Keratinocyte (primary cell): ENCODE measurements around the gene IRAK2. TPM values are rescaled to one million over a fixed set of nuclear protein-coding genes. Genes with fewer than 3 reads are reported as not detected.

Source experiments
- DNase-seq: peaks from one replicate; pipeline ENCODE4 v3.0.0-alpha.2; 2011; ENCODE audit warnings: low read depth, missing footprints, low spot score
- FAIRE-seq: peaks from 2 replicates; lab custom pipeline; 2011; peaks lifted over from hg19 to GRCh38; lab: Jason Lieb, UNC
- H2AFZ ChIP-seq: 2 replicates; pipeline ENCODE4 v1.6.0; 2012; ENCODE audit warnings: low read length, control low read depth, inconsistent platforms; ENCODE audit not compliant: control insufficient read depth
- H3K27ac ChIP-seq: 2 replicates; pipeline ENCODE4 v1.5.1; 2011; ENCODE audit warnings: low read length; ENCODE audit not compliant: control insufficient read depth, insufficient read depth
- H3K27me3 ChIP-seq: 3 replicates; pipeline ENCODE4 v1.6.0; 2011; ENCODE audit warnings: low read length; ENCODE audit not compliant: control insufficient read depth, insufficient read depth; ENCODE audit errors: extremely low read depth
- H3K36me3 ChIP-seq, 2 experiments: 2 replicates in 1 of 2; 3 replicates in 1 of 2; pipeline ENCODE4 v1.5.1; 2011; ENCODE audit warnings: low read length in 2 of 2, mild to moderate bottlenecking in 1 of 2; ENCODE audit not compliant: control insufficient read depth in 2 of 2, insufficient read depth in 2 of 2; ENCODE audit errors: extremely low read depth in 1 of 2
- H3K4me1 ChIP-seq: 3 replicates; pipeline ENCODE4 v1.5.1; 2011; ENCODE audit warnings: low read length; ENCODE audit not compliant: control insufficient read depth, insufficient read depth; ENCODE audit errors: extremely low read depth
- H3K4me2 ChIP-seq: 3 replicates; pipeline ENCODE4 v1.6.0; 2011; ENCODE audit warnings: low read depth, low read length; ENCODE audit not compliant: control insufficient read depth, insufficient read depth; ENCODE audit errors: extremely low read depth
- H3K4me3 ChIP-seq, 3 experiments: fragments of 200-600 bp in 1 of 3; sonication (generic) in 1 of 3; 2 replicates in 2 of 3; 3 replicates in 1 of 3; pipeline ENCODE4 v1.5.1; 2011 to 2016; ENCODE audit warnings: low read length in 3 of 3, mild to moderate bottlenecking in 3 of 3, control low read depth in 2 of 3, inconsistent platforms in 1 of 3, low read depth in 1 of 3, mixed read lengths in 1 of 3, mixed run types in 1 of 3, moderate library complexity in 1 of 3; ENCODE audit not compliant: control insufficient read depth in 2 of 3, insufficient read depth in 2 of 3; ENCODE audit errors: extremely low read depth in 1 of 3
- H3K79me2 ChIP-seq: 2 replicates; pipeline ENCODE4 v1.6.0; 2012; ENCODE audit warnings: low read length; ENCODE audit not compliant: control insufficient read depth, insufficient read depth
- H3K9ac ChIP-seq: 3 replicates; pipeline ENCODE4 v1.6.0; 2011; ENCODE audit warnings: low read length; ENCODE audit not compliant: control insufficient read depth, insufficient read depth; ENCODE audit errors: extremely low read depth
- H3K9me1 ChIP-seq: 3 replicates; pipeline ENCODE4 v1.6.0; 2011; ENCODE audit warnings: low read length; ENCODE audit not compliant: control insufficient read depth, insufficient read depth; ENCODE audit errors: extremely low read depth
- H3K9me3 ChIP-seq: 2 replicates; pipeline ENCODE4 v1.5.1; 2012; ENCODE audit warnings: low read depth, low read length; ENCODE audit not compliant: control insufficient read depth
- H4K20me1 ChIP-seq: 3 replicates; pipeline ENCODE4 v1.6.0; 2011; ENCODE audit warnings: low read length; ENCODE audit not compliant: control insufficient read depth, insufficient read depth; ENCODE audit errors: extremely low read depth
- CTCF ChIP-seq, 3 experiments: IDR thresholded peaks in 1 of 3; conservative IDR thresholded peaks in 1 of 3; optimal IDR thresholded peaks in 1 of 3; 2 replicates in 2 of 3; 3 replicates in 1 of 3; pipeline versions ENCODE3 to v1.5.1; 2011; ENCODE audit warnings: low read length in 3 of 3, mild to moderate bottlenecking in 3 of 3, moderate library complexity in 2 of 3, control low read depth in 1 of 3, inconsistent platforms in 1 of 3; ENCODE audit not compliant: insufficient read depth in 2 of 3; ENCODE audit errors: extremely low read depth in 1 of 3
- EZH2 ChIP-seq: IDR thresholded peaks from one replicate; pipeline ENCODE4 v1.6.1; 2012; ENCODE audit warnings: inconsistent platforms, mild to moderate bottlenecking, low read length, moderate library complexity
- dilution Hi-C: fragments of 300-500 bp; cut with MboI; formaldehyde crosslinking; loops from one replicate; pipeline ENCODE4 v1.7.0; 2020; ENCODE audit warnings: low sequenced_read_pairs; ENCODE audit not compliant: extremely low pct_ligation_motif_present
- polyA plus RNA-seq, 5 experiments: library from polyadenylated mRNA; depleted of rRNA in 3 of 5; stranded (reverse) in 3 of 5; stranded (forward) in 1 of 5; unstranded in 1 of 5; fragments of >200 nt; gene quantifications; 1 replicate in 1 of 5; 2 replicates in 3 of 5; 3 replicates in 1 of 5; pipeline versions ENCODE4 v1.2.1 to v1.2.3, GENCODE V29; 2011 to 2012; ENCODE audit warnings: missing spikeins in 2 of 5, low read depth in 1 of 5, low replicate concordance in 1 of 5

The IRAK2 gene
- polyA plus RNA-seq, 1 donor (not counting 4 experiments of a cell fraction or from before 2014, with no cell fraction given) = 3.5 TPM

GRCh38 chr3:10154335-10155122 lies 10.2 kb upstream of the IRAK2 start:
- Histone ChIP-seq H3K4me1 (no peaks in the 10 kb centered on the region), H3K9me3 (no peaks in the 10 kb centered on the region), H3K4me2 (no peak overlapping the region), H3K9ac (no peak overlapping the region), H4K20me1 (no peaks in the 10 kb centered on the region), H3K27ac (no peak overlapping the region), H2AFZ (no peak overlapping the region), H3K79me2 (peaks cover 3% of the 10 kb centered on the region), H3K9me1 (no peaks in the 10 kb centered on the region), H3K4me3 (no peak overlapping the region), H3K36me3 (peaks cover 1 to 14% of the 10 kb centered on the region in 2 experiments), H3K27me3 (no peaks in the 10 kb centered on the region)
- no peak for DNase-seq
- dilution Hi-C loops = no loop called here
- TF ChIP-seq EZH2 (no peak), CTCF (optimal IDR thresholded peaks at IDR 0.05 in 1 of 3, IDR thresholded peaks at IDR 0.05 in 1 of 3, conservative IDR thresholded peaks at IDR 0.05 in 1 of 3; ENCODE audit: extremely low read depth in 1 of 3, insufficient read depth in 2 of 3, low read length in 3 of 3) (no peak)
- no peak for FAIRE-seq

DNA sequence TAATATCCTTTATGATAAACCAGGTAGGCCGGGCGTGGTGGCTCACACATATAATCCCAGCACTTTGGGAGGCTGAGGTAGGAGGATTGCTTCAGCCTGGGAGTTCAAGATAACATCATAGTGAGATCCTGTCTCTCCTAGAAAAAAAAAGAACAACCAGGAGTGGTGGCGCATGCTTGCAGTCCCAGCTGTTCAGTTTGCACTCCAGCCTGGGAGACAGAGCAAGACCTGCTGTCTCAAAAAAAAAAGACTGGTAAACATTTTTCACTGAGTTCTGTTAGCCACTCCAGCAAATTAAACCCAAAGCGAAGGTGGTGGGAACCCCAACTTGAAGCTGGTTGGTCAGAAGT lies 9.6 kb upstream of the IRAK2 start:
- no peaks in the 10 kb centered on the region for H3K9me1 ChIP-seq
- no peaks in the 10 kb centered on the region for H3K79me2 ChIP-seq
- dilution Hi-C loops = no loop called here
- H3K4me3 ChIP-seq = no peak overlapping the region
- H3K27me3 ChIP-seq = no peaks in the 10 kb centered on the region
- no peak overlapping the region for H3K27ac ChIP-seq
- H2AFZ ChIP-seq = no peak overlapping the region
- no peak overlapping the region for H3K9ac ChIP-seq
- H3K36me3 ChIP-seq = peaks cover 1 to 9% of the 10 kb centered on the region in 2 experiments
- no peaks in the 10 kb centered on the region for H3K4me1 ChIP-seq
- no peak for DNase-seq
- no peak for FAIRE-seq
- TF ChIP-seq EZH2 (no peak), CTCF (optimal IDR thresholded peaks at IDR 0.05 in 1 of 3, IDR thresholded peaks at IDR 0.05 in 1 of 3, conservative IDR thresholded peaks at IDR 0.05 in 1 of 3; ENCODE audit: extremely low read depth in 1 of 3, insufficient read depth in 2 of 3, low read length in 3 of 3) (no peak)
- no peak overlapping the region for H3K4me2 ChIP-seq
- no peaks in the 10 kb centered on the region for H4K20me1 ChIP-seq
- no peaks in the 10 kb centered on the region for H3K9me3 ChIP-seq
